Mucosa of rectum (tissue), 2 donors: ENCODE measurements around the gene MYB.
"Not testable (repeated sequence)": the region's sequence is repeated elsewhere in the genome, so short reads cannot be mapped to it uniquely, and the experiment has no call there.

Experiments
- H3K27ac ChIP-seq, 2 donors: one replicate each; pipeline ENCODE4 v1.7.0; 2013; ENCODE audit warnings: inconsistent platforms in 2 of 2, low read depth in 2 of 2, low read length in 2 of 2
- H3K27me3 ChIP-seq, 2 donors: one replicate each; pipeline ENCODE4 v1.7.0; 2013; ENCODE audit warnings: low read length in 2 of 2; ENCODE audit not compliant: control insufficient read depth in 2 of 2, insufficient read depth in 2 of 2
- H3K36me3 ChIP-seq, 2 donors: one replicate each; pipeline ENCODE4 v1.7.0; 2013; ENCODE audit warnings: low read length in 2 of 2; ENCODE audit not compliant: control insufficient read depth in 2 of 2, insufficient read depth in 2 of 2
- H3K4me1 ChIP-seq, 2 donors: one replicate each; pipeline ENCODE4 v1.7.0; 2013; ENCODE audit warnings: low read length in 2 of 2, mild to moderate bottlenecking in 1 of 2; ENCODE audit not compliant: control insufficient read depth in 2 of 2, insufficient read depth in 2 of 2
- H3K4me3 ChIP-seq, 2 donors: one replicate each; pipeline ENCODE4 v1.7.0; 2013; ENCODE audit warnings: low read length in 2 of 2
- H3K9ac ChIP-seq, 2 donors: one replicate each; pipeline ENCODE4 v1.7.0; 2013; ENCODE audit warnings: low read length in 2 of 2, low read depth in 1 of 2, mild to moderate bottlenecking in 1 of 2
- H3K9me3 ChIP-seq, 2 donors: one replicate each; pipeline ENCODE4 v1.7.0; 2013; ENCODE audit warnings: low read length in 2 of 2; ENCODE audit not compliant: control insufficient read depth in 2 of 2
- donor health status: healthy.
- donor health status: Normal muscosa, but diverticular disease.

MYB gene

DNA sequence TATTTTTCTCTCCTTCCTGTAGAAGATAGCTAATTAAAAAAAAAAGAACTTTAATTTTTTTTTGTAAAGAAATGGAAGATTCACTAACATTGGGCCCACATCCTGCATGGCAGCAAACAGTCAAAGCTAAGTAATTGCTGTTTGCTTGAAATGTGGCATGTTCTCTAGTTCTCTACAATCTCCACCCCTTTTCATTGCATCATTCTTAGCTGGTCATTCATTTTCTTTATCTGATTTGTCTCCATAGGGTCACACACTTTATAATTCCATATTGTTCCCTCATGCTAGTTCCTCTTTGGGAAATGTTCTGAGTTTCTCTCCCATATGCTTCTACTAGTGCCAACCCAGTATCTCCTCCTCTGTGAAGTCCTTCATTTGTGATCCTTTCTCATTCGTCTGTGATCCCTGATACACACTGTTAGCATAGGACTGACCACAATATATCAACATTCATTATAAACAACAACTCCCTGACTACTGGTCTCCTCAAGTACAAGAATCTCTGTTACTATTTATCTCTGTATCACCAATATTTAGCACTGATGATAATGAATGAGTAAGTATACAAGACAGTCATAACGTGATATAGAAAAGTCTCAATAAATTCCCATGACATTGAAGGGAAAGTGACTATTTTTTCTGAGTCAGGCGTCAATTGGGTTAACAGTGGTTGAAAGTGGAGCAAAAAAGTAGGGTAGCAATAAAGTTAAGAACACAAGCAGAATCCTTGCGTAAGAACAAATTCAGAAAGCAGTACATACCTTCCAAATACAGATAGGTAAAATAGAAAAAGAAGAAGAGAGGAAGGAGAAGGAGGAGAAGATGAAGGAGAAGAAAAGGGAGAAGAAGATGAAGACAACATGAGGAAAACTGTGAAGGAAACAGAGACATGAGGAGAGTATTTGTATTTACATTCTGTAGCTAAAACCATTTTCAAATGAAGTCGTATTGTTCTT lies 33.2 kb upstream of the MYB start:
- Histone ChIP-seq H3K4me1 (peaks cover 0 to 3% of the 10 kb centered on the region in 2 donors), H3K4me3 (no peak overlapping the region), H3K27ac (no peak overlapping the region), H3K9ac (no peak overlapping the region), H3K9me3 (no peaks in the 10 kb centered on the region), H3K27me3 (no peaks in the 10 kb centered on the region), H3K36me3 (no peaks in the 10 kb centered on the region)

GRCh38 chr6:135148889-135149288 lies 32.2 kb upstream of the MYB start:
- Histone ChIP-seq H3K27me3 (no peaks in the 10 kb centered on the region), H3K27ac (no peak overlapping the region), H3K9ac (no peak overlapping the region), H3K4me3 (no peak overlapping the region), H3K36me3 (no peaks in the 10 kb centered on the region), H3K9me3 (no peaks in the 10 kb centered on the region), H3K4me1 (peaks cover 0 to 3% of the 10 kb centered on the region in 2 donors)

DNA sequence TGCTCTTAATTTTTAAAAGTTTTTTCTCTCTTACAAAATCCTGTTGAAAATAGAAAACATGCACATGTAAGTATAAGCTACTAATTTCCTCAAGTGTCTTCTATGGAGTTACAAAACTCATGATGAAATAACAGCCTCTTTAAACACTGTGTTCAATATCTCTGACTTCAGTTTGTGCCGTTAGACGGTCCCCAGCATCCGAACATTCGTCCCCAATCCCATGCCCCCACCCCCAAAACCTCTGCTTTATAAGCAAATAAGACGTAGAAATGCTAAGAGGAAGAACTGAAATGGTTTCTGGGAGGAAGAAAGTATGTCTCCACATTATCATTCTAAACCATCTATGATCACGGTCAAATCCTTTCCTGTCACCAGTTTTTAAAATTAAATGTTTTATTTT lies 31.7 kb upstream of the MYB start:
- Histone ChIP-seq H3K4me1 (peaks cover 0 to 3% of the 10 kb centered on the region in 2 donors), H3K27ac (no peak overlapping the region)

GRCh38 chr6:135150481-135150880 lies 30.6 kb upstream of the MYB start:
- not testable (repeated sequence) for H3K9me3 ChIP-seq, H3K4me3 ChIP-seq, H3K9ac ChIP-seq

More for the DNA sequence above, 31.7 kb upstream of the MYB start:
- H3K9ac ChIP-seq, result no peak overlapping the region
- no peak overlapping the region for H3K4me3 ChIP-seq
- H3K36me3 ChIP-seq, result no peaks in the 10 kb centered on the region
- H3K27me3 ChIP-seq, result no peaks in the 10 kb centered on the region
- H3K9me3 ChIP-seq, result no peaks in the 10 kb centered on the region

GRCh38 chr6:135154125-135154524 lies 27.0 kb upstream of the MYB start:
- not testable (repeated sequence) for H3K4me3 ChIP-seq, H3K9me3 ChIP-seq, H3K27ac ChIP-seq, H3K9ac ChIP-seq, H3K36me3 ChIP-seq, H3K4me1 ChIP-seq, H3K27me3 ChIP-seq

More at GRCh38 chr6:135150481-135150880, 30.6 kb upstream of the MYB start:
- H3K27me3 ChIP-seq, H3K27ac ChIP-seq, H3K36me3 ChIP-seq, H3K4me1 ChIP-seq: not testable (repeated sequence)

- Histone ChIP-seq H3K9ac (no peak overlapping the region), H3K36me3 (no peaks in the 10 kb centered on the region), H3K9me3 (no peaks in the 10 kb centered on the region), H3K4me3 (no peak overlapping the region), H3K27me3 (no peaks in the 10 kb centered on the region), H3K4me1 (no peaks in the 10 kb centered on the region), H3K27ac (no peak overlapping the region)
These were observed 22.7 kb upstream of the MYB start for GRCh38 chr6:135158397-135158796.

- no peak overlapping the region for H3K4me3 ChIP-seq
- no peak overlapping the region for H3K27ac ChIP-seq
These were observed 21.6 kb upstream of the MYB start for GRCh38 chr6:135159531-135159930.

DNA sequence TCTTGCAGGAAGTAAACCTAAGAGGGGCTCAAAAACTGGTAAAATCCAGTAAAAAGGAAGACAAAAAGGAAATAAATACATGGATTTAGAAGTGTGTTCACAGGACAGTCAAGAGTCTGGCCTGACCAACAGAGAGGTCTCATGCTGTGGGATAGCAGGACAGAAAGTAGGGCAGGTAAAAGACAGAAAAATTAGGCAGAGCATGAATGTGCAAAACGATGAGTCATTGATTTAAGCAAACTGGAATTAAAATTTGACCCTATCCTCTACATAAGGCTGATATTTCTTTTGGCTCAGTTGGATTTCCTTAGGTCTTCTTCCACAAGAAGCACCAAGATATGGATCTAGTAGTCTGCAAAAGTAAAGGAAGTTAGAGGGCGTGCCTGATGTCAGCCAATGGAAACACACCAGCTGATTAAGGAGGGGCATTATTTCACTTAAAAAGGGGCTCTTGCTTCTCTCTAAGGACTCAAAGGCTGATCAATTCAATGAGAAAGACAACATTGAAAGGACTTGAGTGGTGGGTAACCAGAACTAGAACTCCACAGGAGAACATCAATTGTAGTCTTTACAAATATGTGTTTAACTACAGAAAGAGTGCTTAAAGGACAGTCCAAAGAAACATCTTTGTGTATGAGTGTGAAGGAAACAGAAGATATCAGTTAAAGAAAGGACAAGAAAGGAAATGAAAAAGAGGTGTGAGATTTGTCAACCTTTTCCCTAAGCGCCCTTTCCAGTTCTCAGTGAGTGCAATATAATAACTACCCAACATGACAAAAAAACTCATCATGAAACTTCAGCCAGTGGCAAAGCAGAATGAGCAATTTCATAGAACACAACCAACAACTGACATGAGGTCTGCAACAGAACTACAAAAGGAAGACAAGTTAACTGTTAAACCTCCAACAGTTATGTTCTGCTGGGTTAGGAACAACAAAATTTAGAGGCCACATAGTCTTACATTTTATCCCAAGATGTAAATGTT lies 19.4 kb upstream of the MYB start:
- no peaks in the 10 kb centered on the region for H3K4me1 ChIP-seq
- H3K9me3 ChIP-seq, result no peaks in the 10 kb centered on the region
- no peaks in the 10 kb centered on the region for H3K36me3 ChIP-seq
- H3K9ac ChIP-seq, result no peak overlapping the region
- no peak overlapping the region for H3K4me3 ChIP-seq
- no peaks in the 10 kb centered on the region for H3K27me3 ChIP-seq
- no peak overlapping the region for H3K27ac ChIP-seq

More at GRCh38 chr6:135159531-135159930, 21.6 kb upstream of the MYB start:
- Histone ChIP-seq H3K4me1 (no peaks in the 10 kb centered on the region), H3K9ac (no peak overlapping the region), H3K27me3 (no peaks in the 10 kb centered on the region), H3K9me3 (no peaks in the 10 kb centered on the region), H3K36me3 (no peaks in the 10 kb centered on the region)

- Histone ChIP-seq H3K36me3 (no peaks in the 10 kb centered on the region), H3K27ac (no peak overlapping the region), H3K4me3 (no peak overlapping the region), H3K4me1 (no peaks in the 10 kb centered on the region), H3K9ac (no peak overlapping the region), H3K9me3 (no peaks in the 10 kb centered on the region), H3K27me3 (no peaks in the 10 kb centered on the region)
These were observed 18.2 kb upstream of the MYB start for GRCh38 chr6:135162678-135163439.
